OCI-M2 (cell line): ENCODE measurements around the gene TTC39C.

Experiments used
- DNase-seq: peaks from one replicate; lab custom pipeline; 2025; ENCODE audit not compliant: unreplicated experiment; lab: John Stamatoyannopoulos, UW

TTC39C gene

DNA sequence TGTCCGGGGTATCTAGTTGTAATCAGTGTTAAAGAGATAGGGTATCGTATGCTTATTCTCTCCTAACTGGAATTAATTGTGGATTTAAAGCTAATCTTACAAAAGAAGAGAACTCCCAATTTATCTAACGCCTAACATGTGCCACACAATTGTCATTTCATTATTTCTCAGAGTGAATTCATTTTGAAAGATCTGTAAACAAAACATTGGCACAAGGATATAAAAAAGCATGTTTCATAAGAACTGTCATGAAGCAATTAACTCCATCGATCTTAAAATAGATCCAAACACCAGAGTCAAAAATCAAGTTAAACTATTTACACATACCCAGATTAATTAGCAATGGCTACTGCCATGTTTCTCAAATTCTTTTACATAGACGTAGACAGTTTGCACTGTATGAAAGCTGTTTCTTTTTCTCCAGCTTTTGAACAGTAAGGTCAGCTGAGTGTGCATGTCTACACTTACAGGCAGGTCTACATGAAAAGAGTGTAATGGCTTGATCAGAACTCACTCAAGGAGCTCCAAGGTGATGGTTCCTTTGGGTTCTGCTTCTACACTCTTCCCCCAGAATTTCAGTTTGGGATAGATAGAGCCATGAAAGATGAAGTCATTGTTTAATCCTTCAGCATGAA lies 163.1 kb downstream of the TTC39C start:
- DNase-seq, result no peak

DNA sequence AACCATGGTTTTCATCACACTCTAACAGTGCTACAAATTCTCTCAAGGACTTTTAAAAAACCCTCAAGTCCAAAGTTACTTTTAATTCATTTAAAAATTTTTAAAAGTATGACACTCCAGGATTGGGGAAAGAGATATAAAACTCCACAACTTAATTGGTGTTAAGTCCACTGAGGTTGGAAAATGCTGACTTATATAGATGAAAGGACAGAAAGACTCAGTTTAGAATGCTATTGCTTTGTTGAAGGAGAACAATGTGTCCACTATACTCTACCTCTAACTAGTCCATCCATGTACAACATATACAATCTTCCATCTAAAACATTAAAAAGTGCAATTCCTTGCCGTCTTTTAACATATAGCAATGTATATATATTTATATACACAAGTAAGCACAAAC lies 165.5 kb downstream of the TTC39C start:
- DNase-seq, result no peak

DNA sequence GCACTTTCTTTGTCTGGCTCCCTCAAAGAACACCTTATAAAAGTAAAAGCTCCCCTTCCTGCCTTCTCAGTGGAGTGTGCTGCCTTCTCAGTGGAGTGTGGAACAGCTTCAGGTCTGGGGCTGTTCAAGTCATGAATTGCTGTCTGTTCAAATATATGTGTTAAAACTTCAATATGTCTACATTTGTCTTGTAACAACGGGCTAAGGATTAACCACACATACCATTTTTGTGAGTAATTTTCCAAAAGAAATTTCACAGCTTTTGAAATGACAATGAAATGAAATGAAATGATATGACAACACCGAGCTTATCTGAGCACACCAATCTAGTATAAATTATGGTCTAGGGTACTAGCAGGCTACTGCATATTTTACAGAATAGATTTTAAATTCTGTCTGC lies 167.3 kb downstream of the TTC39C start:
- no peak for DNase-seq
